ENCODE results near the gene NAALADL2.

NAALADL2 gene

DNA sequence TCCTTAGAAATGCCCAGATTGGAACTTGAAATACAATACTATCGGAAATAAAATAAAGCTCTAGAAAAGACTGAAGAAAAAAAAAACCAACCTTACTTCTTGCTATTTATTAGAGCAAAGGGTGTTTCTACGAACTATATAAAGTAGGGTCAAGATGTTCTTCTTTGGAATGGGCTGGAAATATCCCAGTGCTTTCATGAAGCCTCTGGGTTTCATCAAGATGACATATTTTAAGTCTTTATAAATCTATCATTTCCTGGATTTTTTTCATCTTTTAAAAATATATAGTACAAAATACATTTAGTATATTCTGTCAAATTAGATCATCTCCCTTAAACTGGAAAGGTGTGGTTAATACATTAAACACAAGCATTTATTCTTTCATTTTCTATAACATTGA lies 978.8 kb downstream of the NAALADL2 start:
- no peak overlapping the region for H3K27ac ChIP-seq (ENCODE audit: low read depth, low read length)
- H3K9me3 ChIP-seq (ENCODE audit: insufficient read depth, low read length): no peaks in the 10 kb centered on the region
- H3K9ac ChIP-seq (ENCODE audit: low read length): no peak overlapping the region
- no peaks in the 10 kb centered on the region for H3K9me2 ChIP-seq (replicated peaks; ENCODE audit: insufficient read depth, low read length)
- H3F3A ChIP-seq (ENCODE audit: insufficient read depth): no peaks in the 10 kb centered on the region
- no peak overlapping the region for H2AFZ ChIP-seq (ENCODE audit: low read depth, low read length, severe bottlenecking)
- no peaks in the 10 kb centered on the region for H3K79me2 ChIP-seq (ENCODE audit: insufficient read depth, low read length)
- H3K4me2 ChIP-seq (ENCODE audit: low read depth, low read length, poor library complexity, severe bottlenecking): no peak overlapping the region
- no peaks in the 10 kb centered on the region for H4K20me1 ChIP-seq (ENCODE audit: low read depth, low read length)
- H3K4me3 ChIP-seq (ENCODE audit: insufficient read depth, low read length, poor library complexity, severe bottlenecking): no peak overlapping the region
- no peaks in the 10 kb centered on the region for H3K27me3 ChIP-seq (ENCODE audit: low read length)
- no peak for TF ChIP-seq EZH2phosphoT487 (conservative IDR thresholded peaks at IDR 0.05; ENCODE audit: low read length)
- TF ChIP-seq, protein P1, sequence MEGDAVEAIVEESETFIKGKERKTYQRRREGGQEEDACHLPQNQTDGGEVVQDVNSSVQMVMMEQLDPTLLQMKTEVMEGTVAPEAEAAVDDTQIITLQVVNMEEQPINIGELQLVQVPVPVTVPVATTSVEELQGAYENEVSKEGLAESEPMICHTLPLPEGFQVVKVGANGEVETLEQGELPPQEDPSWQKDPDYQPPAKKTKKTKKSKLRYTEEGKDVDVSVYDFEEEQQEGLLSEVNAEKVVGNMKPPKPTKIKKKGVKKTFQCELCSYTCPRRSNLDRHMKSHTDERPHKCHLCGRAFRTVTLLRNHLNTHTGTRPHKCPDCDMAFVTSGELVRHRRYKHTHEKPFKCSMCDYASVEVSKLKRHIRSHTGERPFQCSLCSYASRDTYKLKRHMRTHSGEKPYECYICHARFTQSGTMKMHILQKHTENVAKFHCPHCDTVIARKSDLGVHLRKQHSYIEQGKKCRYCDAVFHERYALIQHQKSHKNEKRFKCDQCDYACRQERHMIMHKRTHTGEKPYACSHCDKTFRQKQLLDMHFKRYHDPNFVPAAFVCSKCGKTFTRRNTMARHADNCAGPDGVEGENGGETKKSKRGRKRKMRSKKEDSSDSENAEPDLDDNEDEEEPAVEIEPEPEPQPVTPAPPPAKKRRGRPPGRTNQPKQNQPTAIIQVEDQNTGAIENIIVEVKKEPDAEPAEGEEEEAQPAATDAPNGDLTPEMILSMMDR (IDR thresholded peaks at IDR 0.05; ENCODE audit: insufficient read depth, low read length, poor library complexity, severe bottlenecking): no peak
- H3K36me3 ChIP-seq (ENCODE audit: low read length): no peaks in the 10 kb centered on the region

DNA sequence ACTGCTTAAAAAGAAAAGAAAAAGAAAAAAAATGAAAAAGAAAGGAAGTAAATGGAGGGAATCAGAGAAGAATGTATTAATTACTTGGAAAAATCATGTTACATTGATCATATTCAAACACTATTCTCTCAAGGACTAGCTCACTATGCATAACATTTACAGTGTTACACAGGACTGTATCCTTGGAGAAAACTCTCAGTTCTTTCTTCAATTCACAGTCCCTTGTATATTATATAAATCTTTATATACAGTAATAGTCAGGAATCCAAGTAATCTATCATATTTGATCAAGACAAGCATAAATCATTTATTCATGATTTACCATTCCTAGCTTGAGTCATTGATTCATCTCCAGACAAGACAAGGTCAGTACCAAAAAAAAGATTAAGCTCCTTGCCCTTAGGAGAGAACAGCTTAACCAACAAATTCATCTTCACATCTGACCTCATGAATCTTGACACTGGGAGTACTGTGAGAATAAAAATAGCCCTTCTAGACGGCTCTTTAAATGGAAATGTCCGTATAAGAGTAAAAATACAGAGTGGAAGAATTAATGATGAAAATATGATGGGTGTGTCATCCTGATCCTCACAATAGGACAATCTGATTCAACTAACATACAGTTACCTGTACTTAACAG lies 980.4 kb downstream of the NAALADL2 start:
- Histone ChIP-seq H3K4me3 (ENCODE audit: insufficient read depth, low read length, poor library complexity, severe bottlenecking) (no peak overlapping the region), H3K9me3 (ENCODE audit: insufficient read depth, low read length) (no peaks in the 10 kb centered on the region), H4K20me1 (ENCODE audit: low read depth, low read length) (no peaks in the 10 kb centered on the region), H3F3A (ENCODE audit: insufficient read depth) (no peaks in the 10 kb centered on the region), H3K27me3 (ENCODE audit: low read length) (no peaks in the 10 kb centered on the region), H3K9me2 (replicated peaks; ENCODE audit: insufficient read depth, low read length) (no peaks in the 10 kb centered on the region), H3K36me3 (ENCODE audit: low read length) (no peaks in the 10 kb centered on the region), H3K9ac (ENCODE audit: low read length) (no peak overlapping the region), H2AFZ (ENCODE audit: low read depth, low read length, severe bottlenecking) (no peak overlapping the region), H3K79me2 (ENCODE audit: insufficient read depth, low read length) (no peaks in the 10 kb centered on the region), H3K27ac (ENCODE audit: low read depth, low read length) (no peak overlapping the region), H3K4me2 (ENCODE audit: low read depth, low read length, poor library complexity, severe bottlenecking) (no peak overlapping the region)
- TF ChIP-seq, protein P1 (IDR thresholded peaks at IDR 0.05; ENCODE audit: insufficient read depth, low read length, poor library complexity, severe bottlenecking): no peak
- TF ChIP-seq EZH2phosphoT487 (conservative IDR thresholded peaks at IDR 0.05; ENCODE audit: low read length): no peak

GRCh38 chr3:175851541-175851940 lies 992.4 kb downstream of the NAALADL2 start:
- no peaks in the 10 kb centered on the region for H3K27me3 ChIP-seq (ENCODE audit: low read length)
- no peak overlapping the region for H3K4me3 ChIP-seq (ENCODE audit: insufficient read depth, low read length, poor library complexity, severe bottlenecking)
- no peaks in the 10 kb centered on the region for H3K36me3 ChIP-seq (ENCODE audit: low read length)
- H3K27ac ChIP-seq (ENCODE audit: low read depth, low read length): no peak overlapping the region
- H3K79me2 ChIP-seq (ENCODE audit: insufficient read depth, low read length): no peaks in the 10 kb centered on the region
- no peaks in the 10 kb centered on the region for H4K20me1 ChIP-seq (ENCODE audit: low read depth, low read length)
- no peak overlapping the region for H2AFZ ChIP-seq (ENCODE audit: low read depth, low read length, severe bottlenecking)
- no peaks in the 10 kb centered on the region for H3F3A ChIP-seq (ENCODE audit: insufficient read depth)
- H3K4me2 ChIP-seq (ENCODE audit: low read depth, low read length, poor library complexity, severe bottlenecking): no peak overlapping the region
- H3K9me2 ChIP-seq (replicated peaks; ENCODE audit: insufficient read depth, low read length): no peaks in the 10 kb centered on the region
- TF ChIP-seq, protein P1 (IDR thresholded peaks at IDR 0.05; ENCODE audit: insufficient read depth, low read length, poor library complexity, severe bottlenecking): no peak
- TF ChIP-seq EZH2phosphoT487 (conservative IDR thresholded peaks at IDR 0.05; ENCODE audit: low read length): no peak
- H3K9me3 ChIP-seq (ENCODE audit: insufficient read depth, low read length): no peaks in the 10 kb centered on the region
- H3K9ac ChIP-seq (ENCODE audit: low read length): no peak overlapping the region
